SK-N-SH (cell line): ENCODE results near the gene PHLPP1. TPM values are rescaled to one million over a fixed set of nuclear protein-coding genes. Genes with fewer than 3 reads are reported as not detected.

Experiments used
- CTCF ChIA-PET: fragments of 300-600, 350-600 bp; formaldehyde crosslinking; extraction: SDS; loops from one replicate; lab custom pipeline; 2021; lab: Yijun Ruan, JAX
- POLR2A ChIA-PET: fragments of 350-600 bp; sonication (Branson Sonifier 250); formaldehyde crosslinking; extraction: SDS; loops from one replicate; lab custom pipeline; 2020; ENCODE audit warnings: antibody characterized with exemption, inconsistent platforms; lab: Yijun Ruan, JAX
- DNase-seq: peaks from one replicate; pipeline ENCODE4 v3.0.0; 2012
- H2AFZ ChIP-seq: fragments of 200-600 bp; sonication (generic); 2 replicates; pipeline ENCODE4 v1.8.1; 2016; ENCODE audit warnings: antibody characterized with exemption, mild to moderate bottlenecking, low read depth
- H3F3A ChIP-seq: fragments of 200-600 bp; sonication (generic); replicated peaks from 2 replicates; pipeline ENCODE3; 2016; ENCODE audit warnings: antibody characterized with exemption, mild to moderate bottlenecking; ENCODE audit not compliant: insufficient read depth
- H3K27ac ChIP-seq, 2 experiments: fragments of 200-500 bp in 1 of 2; fragments of 200-600 bp in 1 of 2; sonication (Bioruptor generic) in 1 of 2; sonication (generic), shearing (Covaris generic) in 1 of 2; 2 replicates each; pipeline versions ENCODE4 v1.5.1 to v1.6.1; 2014 to 2016; ENCODE audit warnings: low read depth in 2 of 2, inconsistent platforms in 1 of 2, low read length in 1 of 2, mild to moderate bottlenecking in 1 of 2, mixed read lengths in 1 of 2
- H3K27me3 ChIP-seq: fragments of 200-600 bp; sonication (generic), shearing (Covaris generic); 2 replicates; pipeline ENCODE4 v1.6.1; 2016; ENCODE audit warnings: mixed run types; ENCODE audit not compliant: insufficient read depth
- H3K36me3 ChIP-seq, 2 experiments: fragments of 200-500 bp in 1 of 2; fragments of 200-600 bp in 1 of 2; sonication (Bioruptor generic) in 1 of 2; sonication (generic) in 1 of 2; replicated peaks in 1 of 2; 2 replicates each; pipeline versions ENCODE3 to v1.5.1; 2014 to 2016; ENCODE audit warnings: low read length in 1 of 2, mild to moderate bottlenecking in 1 of 2; ENCODE audit not compliant: insufficient read depth in 2 of 2, control insufficient read depth in 1 of 2
- H3K4me1 ChIP-seq, 2 experiments: fragments of 200-500 bp in 1 of 2; fragments of 200-600 bp in 1 of 2; sonication (Bioruptor generic) in 1 of 2; sonication (generic), shearing (Covaris generic) in 1 of 2; 2 replicates each; pipeline versions ENCODE4 v1.5.1 to v1.6.1; 2014 to 2016; ENCODE audit warnings: low read depth in 1 of 2, low read length in 1 of 2, mixed run types in 1 of 2; ENCODE audit not compliant: insufficient read depth in 2 of 2, control insufficient read depth in 1 of 2
- H3K4me2 ChIP-seq: fragments of 200-600 bp; sonication (generic), shearing (Covaris generic); 2 replicates; pipeline ENCODE4 v1.6.1; 2017; ENCODE audit warnings: mixed run types
- H3K4me3 ChIP-seq, 2 experiments: fragments of 200-500 bp in 1 of 2; fragments of 200-600 bp in 1 of 2; sonication (Bioruptor generic) in 1 of 2; sonication (generic), shearing (Covaris generic) in 1 of 2; 2 replicates each; pipeline versions ENCODE4 v1.5.1 to v1.8.1; 2014 to 2016; ENCODE audit warnings: low read depth in 2 of 2, inconsistent platforms in 1 of 2, low read length in 1 of 2, mild to moderate bottlenecking in 1 of 2, mixed read lengths in 1 of 2, moderate library complexity in 1 of 2
- H3K79me2 ChIP-seq: fragments of 200-600 bp; sonication (generic); 2 replicates; pipeline ENCODE4 v1.8.1; 2017; ENCODE audit warnings: mild to moderate bottlenecking; ENCODE audit not compliant: insufficient read depth
- H3K9ac ChIP-seq: fragments of 200-600 bp; sonication (generic); 2 replicates; pipeline ENCODE4 v1.6.1; 2017; ENCODE audit warnings: mixed run types
- H3K9me2 ChIP-seq: fragments of 200-600 bp; sonication (generic); 2 replicates; pipeline ENCODE4 v1.6.1; 2017; ENCODE audit warnings: mixed run types
- H3K9me3 ChIP-seq: fragments of 200-600 bp; sonication (generic); 2 replicates; pipeline ENCODE4 v1.6.1; 2017; ENCODE audit warnings: mixed run types, mild to moderate bottlenecking, moderate library complexity
- H4K20me1 ChIP-seq: fragments of 200-600 bp; sonication (generic); 2 replicates; pipeline ENCODE4 v1.6.1; 2017; ENCODE audit warnings: mild to moderate bottlenecking, mixed run types; ENCODE audit not compliant: insufficient read depth
- EZH2phosphoT487 ChIP-seq: fragments of 200-600 bp; sonication (generic); IDR thresholded peaks from 2 replicates; pipeline ENCODE4 v1.6.1; 2017; ENCODE audit warnings: low read depth, mixed run types, mild to moderate bottlenecking, antibody characterized with exemption, moderate library complexity, borderline replicate concordance
- JUND ChIP-seq: IDR thresholded peaks from 2 replicates; pipeline ENCODE4 v1.4.0; 2012
- NFIC ChIP-seq: IDR thresholded peaks from 2 replicates; pipeline ENCODE4 v1.4.0; 2012; ENCODE audit warnings: borderline replicate concordance
- REST ChIP-seq: IDR thresholded peaks from 2 replicates; pipeline ENCODE4 v1.6.1; 2012; ENCODE audit warnings: mild to moderate bottlenecking, low read depth, low read length, moderate library complexity
- RFX5 ChIP-seq: IDR thresholded peaks from 2 replicates; pipeline ENCODE4 v1.6.1; 2012; ENCODE audit warnings: mild to moderate bottlenecking, improper control_type of control experiment, low read length
- SIN3A ChIP-seq: IDR thresholded peaks from 2 replicates; pipeline ENCODE4 v1.6.1; 2012; ENCODE audit warnings: low read depth, mild to moderate bottlenecking, low read length, moderate library complexity, borderline replicate concordance
- SMC3 ChIP-seq: IDR thresholded peaks from 2 replicates; pipeline ENCODE4 v1.6.1; 2012; ENCODE audit warnings: low read depth, low read length, improper control_type of control experiment
- TCF12 ChIP-seq: IDR thresholded peaks from 2 replicates; pipeline ENCODE4 v1.4.0; 2012
- TEAD4 ChIP-seq: IDR thresholded peaks from 2 replicates; pipeline ENCODE4 v1.4.0; 2012; ENCODE audit warnings: mild to moderate bottlenecking, borderline replicate concordance; ENCODE audit not compliant: insufficient read depth
- USF1 ChIP-seq: IDR thresholded peaks from 2 replicates; pipeline ENCODE4 v1.4.0; 2012; ENCODE audit warnings: low read depth, borderline replicate concordance
- USF2 ChIP-seq: fragments of 150-350 bp; IDR thresholded peaks from 2 replicates; pipeline ENCODE4 v1.6.1; 2017; ENCODE audit warnings: antibody characterized with exemption, low read length, low read depth, borderline replicate concordance
- WGBS: methylation state at CpG from one replicate; pipeline ENCODE4 v1.1.6; 2017; ENCODE audit warnings: low lambda C conversion rate; 5-methylcytosine and 5-hydroxymethylcytosine counted together
- polyA plus RNA-seq, 3 experiments: library from polyadenylated mRNA; depleted of rRNA; stranded (reverse); fragments of >200 nt; gene quantifications; 2 replicates each; pipeline ENCODE4 v1.2.3, GENCODE V29; 2012

Gene PHLPP1
- polyA plus RNA-seq, 1 of the 3 experiments (the other 2 are of a cell fraction): 4.6 TPM

- no peak for DNase-seq
- Histone ChIP-seq H2AFZ (no peak overlapping the region), H3K4me1 (no peaks in the 10 kb centered on the region), H4K20me1 (no peaks in the 10 kb centered on the region), H3K9me3 (no peaks in the 10 kb centered on the region), H3K4me2 (no peak overlapping the region), H3K9ac (no peak overlapping the region), H3K4me3 (no peak overlapping the region), H3K79me2 (no peaks in the 10 kb centered on the region), H3F3A (no peaks in the 10 kb centered on the region), H3K36me3 (no peaks in the 10 kb centered on the region), H3K27ac (no peak overlapping the region), H3K27me3 (no peaks in the 10 kb centered on the region), H3K9me2 (no peaks in the 10 kb centered on the region)
- POLR2A ChIA-PET: no interaction called here
- CTCF ChIA-PET: interaction anchor here (0.8 kb wide), 1 partner anchor 13 kb away, joined by 3 read pairs; no protein-coding TSS in a partner anchor
- TF ChIP-seq USF1 (no peak), USF2 (no peak), TEAD4 (no peak), REST (no peak), RFX5 (no peak), NFIC (no peak), SMC3 (no peak), TCF12 (no peak), EZH2phosphoT487 (no peak), SIN3A (no peak)
These were observed 155.3 kb downstream of the PHLPP1 start for GRCh38 chr18:62870643-62871042.

- whole genome bisulfite sequencing: 77% methylated on average over 3 of the region's 3 CpGs
- Histone ChIP-seq H3K79me2 (no peaks in the 10 kb centered on the region), H3K9me3 (no peaks in the 10 kb centered on the region), H3K9me2 (no peaks in the 10 kb centered on the region), H3K36me3 (no peaks in the 10 kb centered on the region), H3K4me1 (peaks cover 0 to 16% of the 10 kb centered on the region in 2 experiments; a peak in 2 of 4 replicates), H3K4me3 (no peak overlapping the region), H4K20me1 (no peaks in the 10 kb centered on the region), H3F3A (peaks cover 16% of the 10 kb centered on the region), H3K27ac (no peak overlapping the region), H3K4me2 (no peak overlapping the region), H2AFZ (no peak overlapping the region), H3K9ac (no peak overlapping the region), H3K27me3 (no peaks in the 10 kb centered on the region)
- CTCF ChIA-PET: no interaction called here
- no peak for DNase-seq
- POLR2A ChIA-PET: no interaction called here
- no peak for TF ChIP-seq JUND
These were observed 160.0 kb downstream of the PHLPP1 start for GRCh38 chr18:62875323-62875722.
